GM12878 (cell line): ENCODE measurements around the gene PKD1. TPM values are rescaled to one million over a fixed set of nuclear protein-coding genes. Genes with fewer than 3 reads are reported as not detected.

ENCODE experiments used
- ATAC-seq: fragments of 200-7000 bp; cut with Tn5 transposase; 3 replicates; pipeline ENCODE4 v1.9.1; 2020; ENCODE audit warnings: mild to moderate bottlenecking, moderate library complexity
- BruUV-seq: library from RNA; stranded (reverse); fragments of 400-500 nt; replicated peaks from 2 replicates; lab custom pipeline; 2021; lab: Mats Ljungman, UMichigan
- CTCF ChIA-PET: fragments of 300-600 bp; sonication (Branson Sonifier 250); formaldehyde crosslinking; extraction: SDS; loops from one replicate; lab custom pipeline; 2021; ENCODE audit warnings: inconsistent platforms; lab: Yijun Ruan, JAX
- POLR2A ChIA-PET: fragments of 350-600 bp; formaldehyde crosslinking; extraction: SDS; loops from one replicate; lab custom pipeline; 2021; ENCODE audit warnings: inconsistent platforms; lab: Charles Lee
- RAD21 ChIA-PET: fragments of 300-600 bp; sonication (Branson Sonifier 250); formaldehyde crosslinking; loops from one replicate; lab custom pipeline; 2023; ENCODE audit warnings: antibody characterized with exemption; ENCODE audit not compliant: unreplicated experiment; lab: Charles Lee
- SMC1A ChIA-PET: fragments of 300-600 bp; sonication (Branson Sonifier 250); formaldehyde crosslinking; loops from one replicate; lab custom pipeline; 2023; ENCODE audit not compliant: unreplicated experiment, uncharacterized antibody; lab: Charles Lee
- DNase-seq: peaks from one replicate; pipeline ENCODE4 v3.0.0-alpha.2; 2011; ENCODE audit warnings: low read depth, low spot score
- FAIRE-seq: peaks from 3 replicates; lab custom pipeline; 2011; peaks lifted over from hg19 to GRCh38; lab: Jason Lieb, UNC
- H2AFZ ChIP-seq: 2 replicates; pipeline ENCODE4 v1.6.0; 2011; ENCODE audit warnings: low read depth, low read length, control low read depth; ENCODE audit not compliant: control insufficient read depth
- H3K27ac ChIP-seq: 2 replicates; pipeline ENCODE4 v1.5.1; 2011; ENCODE audit warnings: control low read depth; ENCODE audit not compliant: control insufficient read depth, insufficient read depth
- H3K27me3 ChIP-seq, 2 experiments: replicated peaks in 1 of 2; 2 replicates each; pipeline versions ENCODE4 v1.6.0 to v1.6.1; 2011; ENCODE audit warnings: low read length in 1 of 2; ENCODE audit not compliant: control insufficient read depth in 2 of 2, insufficient read depth in 2 of 2
- H3K36me3 ChIP-seq, 2 experiments: 2 replicates each; pipeline ENCODE4 v1.5.1; 2011; ENCODE audit warnings: low read length in 1 of 2; ENCODE audit not compliant: control insufficient read depth in 2 of 2, insufficient read depth in 2 of 2
- H3K4me1 ChIP-seq: 2 replicates; pipeline ENCODE4 v1.6.1; 2011; ENCODE audit warnings: mild to moderate bottlenecking, low read length, moderate library complexity, mixed read lengths; ENCODE audit not compliant: control insufficient read depth, insufficient read depth
- H3K4me2 ChIP-seq: 2 replicates; pipeline ENCODE4 v1.6.0; 2011; ENCODE audit warnings: control low read depth; ENCODE audit not compliant: control insufficient read depth, insufficient read depth
- H3K4me3 ChIP-seq: fragments of 200-600 bp; sonication (generic); 2 replicates; pipeline ENCODE4 v1.5.1; 2016
- H3K79me2 ChIP-seq: 2 replicates; pipeline ENCODE4 v1.6.0; 2011; ENCODE audit warnings: low read length; ENCODE audit not compliant: control insufficient read depth, insufficient read depth
- H3K9ac ChIP-seq: 2 replicates; pipeline ENCODE4 v1.8.0; 2011; ENCODE audit warnings: low read length, control low read depth, mixed read lengths; ENCODE audit not compliant: control insufficient read depth, insufficient read depth
- H3K9me3 ChIP-seq: replicated peaks from 3 replicates; pipeline ENCODE4 v1.5.1; 2011; ENCODE audit warnings: mild to moderate bottlenecking, low read length; ENCODE audit not compliant: control insufficient read depth, insufficient read depth
- H4K20me1 ChIP-seq: 2 replicates; pipeline ENCODE4 v1.6.0; 2011; ENCODE audit not compliant: control insufficient read depth, insufficient read depth
- ATF3 ChIP-seq: IDR thresholded peaks from 2 replicates; pipeline ENCODE4 v1.6.1; 2011; ENCODE audit warnings: low read depth, mild to moderate bottlenecking, low read length, moderate library complexity, borderline replicate concordance; ENCODE audit errors: extremely low read depth
- ATF7 ChIP-seq: fragments of 450-650 bp; IDR thresholded peaks from 2 replicates; pipeline ENCODE4 v1.6.1; 2016; ENCODE audit warnings: low read depth, mild to moderate bottlenecking
- CEBPB ChIP-seq, 2 experiments: fragments of 150-350 bp in 1 of 2; IDR thresholded peaks; 2 replicates each; pipeline ENCODE4 v1.6.1; 2012 to 2014; ENCODE audit warnings: low read depth in 2 of 2, low read length in 2 of 2, borderline replicate concordance in 1 of 2, inconsistent platforms in 1 of 2
- CHD4 ChIP-seq: fragments of 200-600 bp; sonication (generic); IDR thresholded peaks from 2 replicates; pipeline ENCODE4 v1.6.1; 2016; ENCODE audit warnings: mild to moderate bottlenecking
- DPF2 ChIP-seq: fragments of 450-650 bp; IDR thresholded peaks from 2 replicates; pipeline ENCODE4 v1.6.1; 2017; ENCODE audit warnings: mild to moderate bottlenecking
- HCFC1 ChIP-seq: fragments of 150-350 bp; IDR thresholded peaks from 2 replicates; pipeline ENCODE4 v1.6.1; 2014; ENCODE audit warnings: low read length
- IRF3 ChIP-seq: fragments of 450-650 bp; IDR thresholded peaks from 2 replicates; pipeline ENCODE4 v1.6.1; 2014; ENCODE audit warnings: mild to moderate bottlenecking
- IRF4 ChIP-seq: IDR thresholded peaks from 2 replicates; pipeline ENCODE4 v1.6.1; 2011; ENCODE audit warnings: low read depth, low read length
- NRF1 ChIP-seq: conservative IDR thresholded peaks from 2 replicates; pipeline ENCODE4 v1.6.1; 2011; ENCODE audit warnings: mild to moderate bottlenecking, low read depth, low read length, improper control_type of control experiment
- PML ChIP-seq: IDR thresholded peaks from 2 replicates; pipeline ENCODE4 v1.6.1; 2012; ENCODE audit warnings: low read length, inconsistent platforms
- REST ChIP-seq: IDR thresholded peaks from 2 replicates; pipeline ENCODE4 v1.6.1; 2012; ENCODE audit warnings: mild to moderate bottlenecking, low read depth, low read length
- USF2 ChIP-seq: IDR thresholded peaks from 2 replicates; pipeline ENCODE4 v1.6.1; 2011; ENCODE audit warnings: low read depth, low read length, improper control_type of control experiment, borderline replicate concordance
- ZNF622 ChIP-seq: fragments of 450-650 bp; IDR thresholded peaks from 2 replicates; pipeline ENCODE4 v1.6.1; 2017; ENCODE audit warnings: mild to moderate bottlenecking, inconsistent platforms
- ZNF687 ChIP-seq: fragments of 450-650 bp; IDR thresholded peaks from 2 replicates; pipeline ENCODE4 v1.6.1; 2017; ENCODE audit warnings: mild to moderate bottlenecking, moderate library complexity
- WGBS: methylation state at CpG from one replicate; pipeline ENCODE4 v1.1.6; 2016; ENCODE audit warnings: low lambda C conversion rate; ENCODE audit not compliant: insufficient replicate concordance, insufficient coverage; ENCODE audit errors: missing lambda C conversion rate; 5-methylcytosine and 5-hydroxymethylcytosine counted together
- in situ Hi-C: fragments of 300-500 bp; cut with MboI; formaldehyde crosslinking; loops from 9 replicates; pipeline ENCODE4 v1.14.3; 2018; ENCODE audit warnings: mixed read lengths
- intact Hi-C: fragments of 100-400 bp; cut with micrococcal nuclease; formaldehyde crosslinking; loops from one replicate; pipeline ENCODE4 v1.14.2; 2022; ENCODE audit not compliant: unreplicated experiment
- polyA plus RNA-seq, 11 experiments: library from polyadenylated mRNA; depleted of rRNA in 4 of 11; unstranded in 6 of 11; stranded (reverse) in 5 of 11; fragments of >200 nt; fragmentation: Nextera tagmentation in 4 of 11; fragmentation: Illumina TruSeq in 1 of 11; extraction: Ambion mirVana in 4 of 11; extraction: Trizol in 1 of 11; gene quantifications; 1 replicate in 1 of 11; 2 replicates in 10 of 11; pipeline versions ENCODE4 v1.2.1 to v1.2.3, GENCODE V29; 2011 to 2016; ENCODE audit warnings: inconsistent platforms in 2 of 11, missing spikeins in 2 of 11, low read depth in 1 of 11
- total RNA-seq, 4 experiments: library from RNA; depleted of rRNA in 3 of 4; stranded (reverse); fragments of >200 nt in 3 of 4; fragmentation: Illumina TruSeq in 1 of 4; extraction: Trizol in 1 of 4; gene quantifications; 2 replicates each; pipeline versions ENCODE4 v1.2.1 to v1.2.3, GENCODE V29; 2013 to 2021

PKD1 gene
- total and polyA plus RNA-seq, 10 of the 15 experiments (the other 5 are each of a cell fraction or from before 2014, with no cell fraction given) = 0.11 to 62.0 (median 6.1) TPM

- Histone ChIP-seq H3K4me2 (no peak overlapping the region), H3K79me2 (no peaks in the 10 kb centered on the region), H3K4me1 (no peaks in the 10 kb centered on the region), H3K4me3 (no peak overlapping the region), H3K36me3 (peaks cover 0 to 2% of the 10 kb centered on the region in 2 experiments; a peak in 3 of 4 replicates), H2AFZ (no peak overlapping the region), H3K9me3 (no peaks in the 10 kb centered on the region), H4K20me1 (no peaks in the 10 kb centered on the region), H3K27ac (no peak overlapping the region), H3K9ac (no peak overlapping the region), H3K27me3 (no peaks in the 10 kb centered on the region)
- no peak for DNase-seq
- CTCF ChIA-PET = interaction anchor here (1.1 kb wide), 1 partner anchor 58 kb away, joined by 3 read pairs; no protein-coding TSS in a partner anchor
- WGBS = 91% methylated on average over 32 of the region's 32 CpGs
- ATAC-seq = no peak
- in situ Hi-C loops (loop anchor here (10.0 kb wide), 1 partner anchor 62 kb away; the partner anchor contains the start of gene RAB26), intact Hi-C loops (no loop called here)
- SMC1A ChIA-PET = no interaction called here
- POLR2A ChIA-PET = no interaction called here
- RAD21 ChIA-PET = no interaction called here
- no peak for FAIRE-seq
- no TSS peak for BruUV-seq
- TF ChIP-seq ZNF687 (no peak), CEBPB (IDR thresholded peaks at IDR 0.05; ENCODE audit: borderline replicate concordance in 1 of 2, low read depth in 2 of 2, low read length in 2 of 2) (no peak), PML (no peak), CHD4 (no peak), ATF7 (no peak), NRF1 (no peak), IRF4 (no peak), DPF2 (no peak), ZNF622 (no peak), HCFC1 (no peak), REST (no peak), IRF3 (no peak), USF2 (no peak), ATF3 (no peak)
These were observed 53.3 kb downstream of the PKD1 start for GRCh38 chr16:2082171-2082982.
